Measurements from ENCODE around the gene C2orf76. TPM values are rescaled to one million over a fixed set of nuclear protein-coding genes. Genes with fewer than 3 reads are reported as not detected.

The C2orf76 gene
- total RNA-seq, 1 donor from 2014 or later: 8.4 TPM

- Mint-ChIP-seq H3K27me3 (no peaks in the 10 kb centered on the region), H3K27ac (no peak overlapping the region), H3K9me3 (ENCODE audit: low read depth) (no peaks in the 10 kb centered on the region), H3K4me1 (ENCODE audit: low read depth) (no peaks in the 10 kb centered on the region), H3K4me3 (ENCODE audit: low read depth) (no peak overlapping the region), H3K36me3 (ENCODE audit: insufficient read depth) (no peaks in the 10 kb centered on the region)
- TF ChIP-seq, protein P1, sequence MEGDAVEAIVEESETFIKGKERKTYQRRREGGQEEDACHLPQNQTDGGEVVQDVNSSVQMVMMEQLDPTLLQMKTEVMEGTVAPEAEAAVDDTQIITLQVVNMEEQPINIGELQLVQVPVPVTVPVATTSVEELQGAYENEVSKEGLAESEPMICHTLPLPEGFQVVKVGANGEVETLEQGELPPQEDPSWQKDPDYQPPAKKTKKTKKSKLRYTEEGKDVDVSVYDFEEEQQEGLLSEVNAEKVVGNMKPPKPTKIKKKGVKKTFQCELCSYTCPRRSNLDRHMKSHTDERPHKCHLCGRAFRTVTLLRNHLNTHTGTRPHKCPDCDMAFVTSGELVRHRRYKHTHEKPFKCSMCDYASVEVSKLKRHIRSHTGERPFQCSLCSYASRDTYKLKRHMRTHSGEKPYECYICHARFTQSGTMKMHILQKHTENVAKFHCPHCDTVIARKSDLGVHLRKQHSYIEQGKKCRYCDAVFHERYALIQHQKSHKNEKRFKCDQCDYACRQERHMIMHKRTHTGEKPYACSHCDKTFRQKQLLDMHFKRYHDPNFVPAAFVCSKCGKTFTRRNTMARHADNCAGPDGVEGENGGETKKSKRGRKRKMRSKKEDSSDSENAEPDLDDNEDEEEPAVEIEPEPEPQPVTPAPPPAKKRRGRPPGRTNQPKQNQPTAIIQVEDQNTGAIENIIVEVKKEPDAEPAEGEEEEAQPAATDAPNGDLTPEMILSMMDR (IDR thresholded peaks at IDR 0.05; ENCODE audit: unreplicated experiment): no peak
- DNase-seq (ENCODE audit: low spot score, unreplicated experiment): no peak
Measured at GRCh38 chr2:119341684-119342083, 24.9 kb downstream of the C2orf76 start.

DNA sequence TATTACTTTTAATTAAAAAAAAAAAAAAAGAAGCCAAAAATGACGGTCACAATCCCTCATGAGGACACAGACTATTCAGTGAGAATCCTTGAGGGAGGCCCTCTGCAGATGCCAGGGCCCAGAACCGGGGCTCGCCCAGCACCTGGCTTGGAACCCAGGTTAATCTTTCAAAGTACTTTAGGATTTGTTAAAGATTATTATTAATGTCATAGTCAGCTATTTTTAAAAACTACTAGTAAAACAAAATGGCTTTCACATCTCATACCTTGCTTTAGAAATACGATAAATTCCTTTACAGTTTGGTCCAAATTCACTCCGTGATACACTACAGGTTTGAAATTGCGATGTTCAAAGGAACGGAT is 27.1 kb downstream of the C2orf76 start:
- DNase-seq (ENCODE audit: low spot score, unreplicated experiment): no peak
- no peaks in the 10 kb centered on the region for H3K4me1 Mint-ChIP-seq (ENCODE audit: low read depth)
- no peak overlapping the region for H3K4me3 Mint-ChIP-seq (ENCODE audit: low read depth)
- H3K36me3 Mint-ChIP-seq (ENCODE audit: insufficient read depth): no peaks in the 10 kb centered on the region
- TF ChIP-seq, protein P1 (IDR thresholded peaks at IDR 0.05; ENCODE audit: unreplicated experiment): no peak
- no peaks in the 10 kb centered on the region for H3K27me3 Mint-ChIP-seq
- H3K9me3 Mint-ChIP-seq (ENCODE audit: low read depth): no peaks in the 10 kb centered on the region
- H3K27ac Mint-ChIP-seq: no peak overlapping the region

DNA sequence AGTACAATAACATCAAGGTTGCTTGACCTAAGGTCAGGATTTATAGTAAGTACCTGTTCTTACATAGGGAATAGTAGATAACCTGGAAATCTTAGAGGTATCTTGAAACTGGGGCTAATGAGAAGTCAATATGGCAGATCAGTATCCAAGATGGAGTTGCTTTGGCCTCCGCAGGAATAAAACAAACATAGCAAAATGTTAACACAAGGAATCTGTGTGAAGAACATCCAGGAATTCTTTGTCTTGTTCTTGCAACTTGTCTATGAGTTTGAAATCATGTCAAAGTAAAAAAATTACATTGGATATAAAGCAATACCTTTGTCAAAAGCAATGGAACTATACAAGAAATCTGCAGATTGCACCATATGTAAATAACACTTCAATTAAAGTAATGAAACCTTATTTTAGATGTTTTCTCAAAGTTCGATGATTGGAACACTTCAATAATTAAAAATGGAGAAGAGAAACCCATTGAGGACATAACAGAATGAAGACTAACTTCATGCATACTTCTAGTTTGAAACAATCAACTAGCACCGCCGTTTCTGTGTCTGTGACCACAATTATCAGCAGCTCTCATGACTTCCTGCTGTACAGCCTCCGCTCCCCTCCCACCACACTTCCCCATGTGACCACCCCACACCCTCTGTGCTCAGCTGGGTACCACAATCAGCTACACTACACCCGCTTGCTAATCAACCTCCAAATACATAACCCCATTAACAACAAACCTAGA is 27.6 kb downstream of the C2orf76 start:
- H3K4me3 Mint-ChIP-seq (ENCODE audit: low read depth): no peak overlapping the region

DNA sequence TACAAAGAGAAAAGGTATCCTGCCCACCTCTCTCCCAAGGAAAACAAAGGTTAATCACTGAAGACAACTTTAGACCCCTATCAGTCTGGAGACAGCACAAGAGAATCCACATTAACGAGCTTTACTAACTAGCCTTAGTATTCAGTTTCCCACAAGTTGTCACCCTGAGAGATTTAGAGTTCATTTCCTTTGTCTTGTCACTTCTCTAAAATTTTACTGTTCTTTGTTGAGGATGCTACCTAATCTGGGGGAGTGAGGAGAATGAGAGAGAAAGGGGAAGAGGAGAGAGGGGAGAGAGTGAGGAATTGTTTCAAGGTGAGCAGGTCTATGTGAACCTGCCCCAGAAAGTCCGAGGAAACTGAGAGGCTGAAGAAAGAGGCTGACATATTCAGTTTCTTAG is 28.4 kb downstream of the C2orf76 start:
- no peak for DNase-seq (ENCODE audit: low spot score, unreplicated experiment)
- Mint-ChIP-seq H3K27ac (no peak overlapping the region), H3K9me3 (ENCODE audit: low read depth) (no peaks in the 10 kb centered on the region), H3K27me3 (no peaks in the 10 kb centered on the region), H3K36me3 (ENCODE audit: insufficient read depth) (no peaks in the 10 kb centered on the region), H3K4me1 (ENCODE audit: low read depth) (no peaks in the 10 kb centered on the region), H3K4me3 (ENCODE audit: low read depth) (no peak overlapping the region)
- TF ChIP-seq, protein P1 (IDR thresholded peaks at IDR 0.05; ENCODE audit: unreplicated experiment): no peak

More for the DNA sequence above, 27.6 kb downstream of the C2orf76 start:
- no peaks in the 10 kb centered on the region for H3K36me3 Mint-ChIP-seq (ENCODE audit: insufficient read depth)
- H3K4me1 Mint-ChIP-seq (ENCODE audit: low read depth): no peaks in the 10 kb centered on the region
- TF ChIP-seq, protein P1 (IDR thresholded peaks at IDR 0.05; ENCODE audit: unreplicated experiment): no peak
- H3K27ac Mint-ChIP-seq: no peak overlapping the region
- H3K27me3 Mint-ChIP-seq: no peaks in the 10 kb centered on the region
- H3K9me3 Mint-ChIP-seq (ENCODE audit: low read depth): no peaks in the 10 kb centered on the region
- no peak for DNase-seq (ENCODE audit: low spot score, unreplicated experiment)

DNA sequence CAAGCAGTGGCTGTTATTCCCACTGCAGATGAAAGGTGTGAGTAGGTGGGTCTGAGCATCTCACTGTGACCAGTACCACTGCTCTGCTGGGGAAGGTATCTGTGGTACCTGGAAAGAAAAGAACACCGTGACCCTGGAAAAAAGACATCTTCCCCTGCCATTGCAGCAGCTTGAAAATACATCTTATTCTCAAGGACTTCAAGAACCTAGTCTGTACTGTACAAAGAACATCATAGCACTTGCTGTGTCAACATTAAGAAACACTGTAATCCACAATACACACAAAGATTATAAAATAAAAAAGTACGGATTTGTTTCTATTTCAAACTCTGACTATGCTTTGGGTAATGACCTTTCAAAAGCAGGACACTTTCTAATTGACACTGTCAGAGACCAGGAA is 28.9 kb downstream of the C2orf76 start:
- DNase-seq (ENCODE audit: low spot score, unreplicated experiment): no peak
- Mint-ChIP-seq H3K27ac (no peak overlapping the region), H3K9me3 (ENCODE audit: low read depth) (no peaks in the 10 kb centered on the region), H3K4me3 (ENCODE audit: low read depth) (no peak overlapping the region), H3K36me3 (ENCODE audit: insufficient read depth) (no peaks in the 10 kb centered on the region), H3K27me3 (no peaks in the 10 kb centered on the region), H3K4me1 (ENCODE audit: low read depth) (no peaks in the 10 kb centered on the region)
- TF ChIP-seq, protein P1 (IDR thresholded peaks at IDR 0.05; ENCODE audit: unreplicated experiment): no peak
